Astrocyte of the spinal cord (primary cell): ENCODE data around the gene MPI.
"Not testable (repeated sequence)": the region's sequence is repeated elsewhere in the genome, so short reads cannot be mapped to it uniquely, and the experiment has no call there.

Source experiments
- DNase-seq: peaks from one replicate; pipeline ENCODE4 v3.0.0; 2011; ENCODE audit warnings: low read depth, low spot score
- H3K4me3 ChIP-seq: 2 replicates; pipeline ENCODE4 v1.5.1; 2011; ENCODE audit warnings: low read depth, mild to moderate bottlenecking, low read length, moderate library complexity
- CTCF ChIP-seq: IDR thresholded peaks from 2 replicates; pipeline ENCODE4 v1.5.1; 2012; ENCODE audit warnings: low read depth, mild to moderate bottlenecking, low read length, inconsistent platforms
- in situ Hi-C: cut with HindIII; loops from 2 replicates; pipeline ENCODE4 v1.10.0; 2017; ENCODE audit warnings: low sequenced_read_pairs

Gene MPI

GRCh38 chr15:74904190-74904805 is 14.5 kb downstream of the MPI start:
- no peak for DNase-seq
- TF ChIP-seq CTCF = no peak
- in situ Hi-C loops = no loop called here
- H3K4me3 ChIP-seq = no peak overlapping the region

- DNase-seq = peak; percentile 42
- in situ Hi-C loops = no loop called here
These were observed 16.2 kb downstream of the MPI start for GRCh38 chr15:74906067-74906449.

GRCh38 chr15:74906450-74907162 is 16.8 kb downstream of the MPI start, which contains the start of gene FAM219B:
TSS of gene FAM219B (minus strand) at chr15:74906851. CDS start at chr15:74906800, 51 bp downstream.
- peak within 1 kb of the TSS; percentile 89 for H3K4me3 ChIP-seq
- DNase-seq = peak; percentile 86
- in situ Hi-C loops = no loop called here
- TF ChIP-seq CTCF = no peak

More at GRCh38 chr15:74906067-74906449, 16.2 kb downstream of the MPI start:
- H3K4me3 ChIP-seq = peak overlapping the region; percentile 89
- no peak for TF ChIP-seq CTCF

- in situ Hi-C loops = no loop called here
- TF ChIP-seq CTCF = no peak
- peak overlapping the region; percentile 89 for H3K4me3 ChIP-seq
- peak; percentile 12 for DNase-seq
These were observed 17.5 kb downstream of the MPI start for GRCh38 chr15:74907163-74907870.

- TF ChIP-seq CTCF = no peak
- in situ Hi-C loops = no loop called here
These were observed 18.8 kb downstream of the MPI start for GRCh38 chr15:74908635-74909034.

GRCh38 chr15:74913041-74913440 is 23.2 kb downstream of the MPI start:
- TF ChIP-seq CTCF = no peak
- H3K4me3 ChIP-seq = no peak overlapping the region
- DNase-seq = no peak
- in situ Hi-C loops = no loop called here

More at GRCh38 chr15:74908635-74909034, 18.8 kb downstream of the MPI start:
- no peak overlapping the region for H3K4me3 ChIP-seq
- no peak for DNase-seq

GRCh38 chr15:74913799-74914198 is 24.0 kb downstream of the MPI start:
- H3K4me3 ChIP-seq, in situ Hi-C loops, DNase-seq: not testable (repeated sequence)
